HepG2 (cell line): Measurements from ENCODE around the gene PEX14. TPM values are rescaled to one million over a fixed set of nuclear protein-coding genes. Genes with fewer than 3 reads are reported as not detected.

ENCODE experiments used
- CENPX ChIP-seq: sonication (generic); formaldehyde crosslinking; IDR thresholded peaks from 2 replicates; pipeline ENCODE4 v1.9.0; 2021; ENCODE audit warnings: mild to moderate bottlenecking, missing genetic modification reagents, moderate library complexity
- CREM ChIP-seq, 2 experiments: sonication (generic) in 1 of 2; formaldehyde crosslinking in 1 of 2; IDR thresholded peaks; 2 replicates each; pipeline versions ENCODE4 v1.4.0 to v1.6.1; 2016 to 2020; ENCODE audit warnings: antibody characterized with exemption in 1 of 2, mild to moderate bottlenecking in 1 of 2, missing genetic modification reagents in 1 of 2
- ISL2 ChIP-seq: sonication (generic); formaldehyde crosslinking; IDR thresholded peaks from 2 replicates; pipeline ENCODE4 v1.5.0; 2020; ENCODE audit warnings: missing genetic modification reagents
- KLF6 ChIP-seq: IDR thresholded peaks from 2 replicates; pipeline ENCODE4 v1.8.0; 2016; ENCODE audit warnings: missing biosample characterization, missing genetic modification reagents
- NFIC ChIP-seq: IDR thresholded peaks from 2 replicates; pipeline ENCODE4 v1.6.1; 2012; ENCODE audit warnings: mild to moderate bottlenecking, low read length, inconsistent platforms
- ONECUT2 ChIP-seq: sonication (generic); formaldehyde crosslinking; IDR thresholded peaks from 2 replicates; pipeline ENCODE4 v1.4.0; 2020; ENCODE audit warnings: missing genetic modification reagents
- RXRB ChIP-seq: IDR thresholded peaks from 2 replicates; pipeline ENCODE4 v1.6.1; 2016; ENCODE audit warnings: borderline replicate concordance, missing genetic modification reagents, missing compliant biosample characterization
- ZBTB38 ChIP-seq: sonication (generic); formaldehyde crosslinking; IDR thresholded peaks from 2 replicates; pipeline ENCODE4 v1.5.1; 2020; ENCODE audit warnings: mild to moderate bottlenecking, missing genetic modification reagents
- ZHX2 ChIP-seq, 2 experiments: sonication (generic) in 1 of 2; formaldehyde crosslinking in 1 of 2; IDR thresholded peaks; 2 replicates each; pipeline versions ENCODE4 v1.6.1 to v1.9.0; 2014 to 2022; ENCODE audit warnings: antibody characterized with exemption in 1 of 2, borderline replicate concordance in 1 of 2, inconsistent platforms in 1 of 2, low read depth in 1 of 2, missing genetic modification reagents in 1 of 2
- ZNF142 ChIP-seq: sonication (generic); formaldehyde crosslinking; IDR thresholded peaks from 2 replicates; pipeline ENCODE4 v1.4.0; 2020; ENCODE audit warnings: missing genetic modification reagents
- ZNF234 ChIP-seq: sonication (generic); formaldehyde crosslinking; conservative IDR thresholded peaks from 2 replicates; pipeline ENCODE4 v1.5.1; 2020; ENCODE audit warnings: mild to moderate bottlenecking, missing genetic modification reagents
- ZNF383 ChIP-seq: sonication (generic); formaldehyde crosslinking; IDR thresholded peaks from 2 replicates; pipeline ENCODE4 v1.4.0; 2020; ENCODE audit warnings: missing genetic modification reagents, mild to moderate bottlenecking, borderline replicate concordance
- ZNF597 ChIP-seq: sonication (generic); formaldehyde crosslinking; IDR thresholded peaks from 2 replicates; pipeline ENCODE4 v1.5.0; 2020; ENCODE audit warnings: missing genetic modification reagents
- ZNF83 ChIP-seq: sonication (generic); formaldehyde crosslinking; IDR thresholded peaks from 2 replicates; pipeline ENCODE4 v1.4.0; 2020; ENCODE audit warnings: missing genetic modification reagents, mild to moderate bottlenecking, borderline replicate concordance
- ZSCAN22 ChIP-seq: sonication (generic); formaldehyde crosslinking; IDR thresholded peaks from 2 replicates; pipeline ENCODE4 v1.4.0; 2020; ENCODE audit warnings: mild to moderate bottlenecking, missing genetic modification reagents
- polyA plus RNA-seq, 8 experiments: library from polyadenylated mRNA; depleted of rRNA in 3 of 8; stranded (reverse) in 7 of 8; unstranded in 1 of 8; fragments of >200 nt; fragmentation: Illumina TruSeq in 4 of 8; extraction: Trizol in 4 of 8; gene quantifications; 2 replicates each; pipeline versions ENCODE4 v1.2.1 to v1.2.3, GENCODE V29; 2011 to 2016; ENCODE audit warnings: low read depth in 4 of 8, missing spikeins in 1 of 8, mixed read lengths in 1 of 8; ENCODE audit not compliant: insufficient read depth in 1 of 8
- total RNA-seq, 5 experiments: library from RNA; depleted of rRNA; stranded (reverse); fragments of >200 nt; fragmentation: Illumina TruSeq; extraction: Trizol; gene quantifications; 2 replicates each; pipeline ENCODE4 v1.2.3, GENCODE V29; 2016; ENCODE audit warnings: low read depth in 1 of 5

Gene PEX14
- total and polyA plus RNA-seq, 2 of the 13 experiments (the other 11 are each of a cell fraction or from before 2014, with no cell fraction given), result 6.5 to 9.9 TPM

GRCh38 chr1:10472220-10473144 is 2.3 kb upstream of the PEX14 start, which contains the start of gene DFFA (continued):
- TF ChIP-seq ZHX2 (IDR thresholded peaks at IDR 0.05; ENCODE audit: low read depth) (no peak), ZHX2 (CRISPR knock-in tag; IDR thresholded peaks at IDR 0.05; ENCODE audit: borderline replicate concordance) (no peak), RXRB (CRISPR knock-in tag) (peak; percentile 74), ZNF234 (CRISPR knock-in tag) (peak; percentile 69; the same call in 1 of the 2 replicates), CENPX (CRISPR knock-in tag) (no peak), NFIC (0 out of 2 replicates have a peak, but pooled peaks have one; percentile 19), ZSCAN22 (CRISPR knock-in tag) (no peak), KLF6 (peak; percentile 82; the same call in 1 of the 2 replicates), ONECUT2 (CRISPR knock-in tag) (no peak), ZNF83 (peak; percentile 76; the same call in 1 of the 2 replicates), ISL2 (CRISPR knock-in tag) (peak; percentile 65; the same call in 1 of the 2 replicates), ZNF597 (no peak), ZBTB38 (CRISPR knock-in tag) (peak; percentile 74), ZNF142 (peak; percentile 15; the same call in 1 of the 2 replicates), CREM (IDR thresholded peaks at IDR 0.05) (peak; percentile 99), CREM (CRISPR knock-in tag; IDR thresholded peaks at IDR 0.05) (no peak), ZNF383 (0 out of 2 replicates have a peak, but pooled peaks have one; percentile 20)
